Measurements from ENCODE around the gene GULP1. TPM values are rescaled to one million over a fixed set of nuclear protein-coding genes. Genes with fewer than 3 reads are reported as not detected.

The GULP1 gene
- total and polyA plus RNA-seq, 10 of the 15 experiments (the other 5 are each of a cell fraction or from before 2014, with no cell fraction given), result 0.02 to 1.3 (median 0.15) TPM; not detected in 5

- H3K27ac ChIP-seq (ENCODE audit: control insufficient read depth, insufficient read depth), result no peak overlapping the region
- ChIA-PET POLR2A (no interaction called here), CTCF (no interaction called here), SMC1A (ENCODE audit: uncharacterized antibody, unreplicated experiment) (interaction anchor here (0.6 kb wide), 1 partner anchor 21 kb away, joined by 3 read pairs; no protein-coding TSS in a partner anchor), RAD21 (ENCODE audit: unreplicated experiment) (no interaction called here)
- no peaks in the 10 kb centered on the region for H3K9me3 ChIP-seq (replicated peaks; ENCODE audit: control insufficient read depth, insufficient read depth, low read length)
- no peak for FAIRE-seq
- no peaks in the 10 kb centered on the region for H3K79me2 ChIP-seq (ENCODE audit: control insufficient read depth, insufficient read depth, low read length)
- no TSS peak for BruUV-seq (replicated peaks)
- in situ Hi-C loops (cut with MboI) (no loop called here), intact Hi-C loops (cut with micrococcal nuclease; ENCODE audit: unreplicated experiment) (no loop called here)
- no peak overlapping the region for H2AFZ ChIP-seq (ENCODE audit: control insufficient read depth, low read depth, low read length)
- H3K4me3 ChIP-seq, result no peak overlapping the region
- no peaks in the 10 kb centered on the region for H4K20me1 ChIP-seq (ENCODE audit: control insufficient read depth, insufficient read depth)
- H3K4me2 ChIP-seq (ENCODE audit: control insufficient read depth, insufficient read depth), result no peak overlapping the region
- ATAC-seq, result no peak
- DNase-seq (ENCODE audit: low read depth, low spot score), result no peak
- H3K9ac ChIP-seq (ENCODE audit: control insufficient read depth, insufficient read depth, low read length), result no peak overlapping the region
- WGBS (ENCODE audit: insufficient coverage, insufficient replicate concordance, low lambda C conversion rate, missing lambda C conversion rate), result 5% methylated on average over 1 of the region's 1 CpG
- H3K4me1 ChIP-seq (ENCODE audit: control insufficient read depth, insufficient read depth, low read length), result no peaks in the 10 kb centered on the region
- no peaks in the 10 kb centered on the region for H3K27me3 ChIP-seq (replicated peaks in 1 of 2; ENCODE audit: control insufficient read depth in 2 of 2, insufficient read depth in 2 of 2, low read length in 1 of 2)
- H3K36me3 ChIP-seq (ENCODE audit: control insufficient read depth in 2 of 2, insufficient read depth in 2 of 2, low read length in 1 of 2), result no peaks in the 10 kb centered on the region
- TF ChIP-seq, protein P1, sequence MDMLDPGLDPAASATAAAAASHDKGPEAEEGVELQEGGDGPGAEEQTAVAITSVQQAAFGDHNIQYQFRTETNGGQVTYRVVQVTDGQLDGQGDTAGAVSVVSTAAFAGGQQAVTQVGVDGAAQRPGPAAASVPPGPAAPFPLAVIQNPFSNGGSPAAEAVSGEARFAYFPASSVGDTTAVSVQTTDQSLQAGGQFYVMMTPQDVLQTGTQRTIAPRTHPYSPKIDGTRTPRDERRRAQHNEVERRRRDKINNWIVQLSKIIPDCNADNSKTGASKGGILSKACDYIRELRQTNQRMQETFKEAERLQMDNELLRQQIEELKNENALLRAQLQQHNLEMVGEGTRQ (IDR thresholded peaks at IDR 0.05; ENCODE audit: borderline replicate concordance, low read depth, low read length), result no peak
- no peak for TF ChIP-seq RB1 (IDR thresholded peaks at IDR 0.05; ENCODE audit: borderline replicate concordance)
- TF ChIP-seq HDGF (IDR thresholded peaks at IDR 0.05), result no peak
- TF ChIP-seq NKRF (conservative IDR thresholded peaks at IDR 0.05), result no peak
- TF ChIP-seq, protein P2, sequence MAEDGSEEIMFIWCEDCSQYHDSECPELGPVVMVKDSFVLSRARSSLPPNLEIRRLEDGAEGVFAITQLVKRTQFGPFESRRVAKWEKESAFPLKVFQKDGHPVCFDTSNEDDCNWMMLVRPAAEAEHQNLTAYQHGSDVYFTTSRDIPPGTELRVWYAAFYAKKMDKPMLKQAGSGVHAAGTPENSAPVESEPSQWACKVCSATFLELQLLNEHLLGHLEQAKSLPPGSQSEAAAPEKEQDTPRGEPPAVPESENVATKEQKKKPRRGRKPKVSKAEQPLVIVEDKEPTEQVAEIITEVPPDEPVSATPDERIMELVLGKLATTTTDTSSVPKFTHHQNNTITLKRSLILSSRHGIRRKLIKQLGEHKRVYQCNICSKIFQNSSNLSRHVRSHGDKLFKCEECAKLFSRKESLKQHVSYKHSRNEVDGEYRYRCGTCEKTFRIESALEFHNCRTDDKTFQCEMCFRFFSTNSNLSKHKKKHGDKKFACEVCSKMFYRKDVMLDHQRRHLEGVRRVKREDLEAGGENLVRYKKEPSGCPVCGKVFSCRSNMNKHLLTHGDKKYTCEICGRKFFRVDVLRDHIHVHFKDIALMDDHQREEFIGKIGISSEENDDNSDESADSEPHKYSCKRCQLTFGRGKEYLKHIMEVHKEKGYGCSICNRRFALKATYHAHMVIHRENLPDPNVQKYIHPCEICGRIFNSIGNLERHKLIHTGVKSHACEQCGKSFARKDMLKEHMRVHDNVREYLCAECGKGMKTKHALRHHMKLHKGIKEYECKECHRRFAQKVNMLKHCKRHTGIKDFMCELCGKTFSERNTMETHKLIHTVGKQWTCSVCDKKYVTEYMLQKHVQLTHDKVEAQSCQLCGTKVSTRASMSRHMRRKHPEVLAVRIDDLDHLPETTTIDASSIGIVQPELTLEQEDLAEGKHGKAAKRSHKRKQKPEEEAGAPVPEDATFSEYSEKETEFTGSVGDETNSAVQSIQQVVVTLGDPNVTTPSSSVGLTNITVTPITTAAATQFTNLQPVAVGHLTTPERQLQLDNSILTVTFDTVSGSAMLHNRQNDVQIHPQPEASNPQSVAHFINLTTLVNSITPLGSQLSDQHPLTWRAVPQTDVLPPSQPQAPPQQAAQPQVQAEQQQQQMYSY (CRISPR knock-in tag; IDR thresholded peaks at IDR 0.05), result no peak
- TF ChIP-seq, protein P3, sequence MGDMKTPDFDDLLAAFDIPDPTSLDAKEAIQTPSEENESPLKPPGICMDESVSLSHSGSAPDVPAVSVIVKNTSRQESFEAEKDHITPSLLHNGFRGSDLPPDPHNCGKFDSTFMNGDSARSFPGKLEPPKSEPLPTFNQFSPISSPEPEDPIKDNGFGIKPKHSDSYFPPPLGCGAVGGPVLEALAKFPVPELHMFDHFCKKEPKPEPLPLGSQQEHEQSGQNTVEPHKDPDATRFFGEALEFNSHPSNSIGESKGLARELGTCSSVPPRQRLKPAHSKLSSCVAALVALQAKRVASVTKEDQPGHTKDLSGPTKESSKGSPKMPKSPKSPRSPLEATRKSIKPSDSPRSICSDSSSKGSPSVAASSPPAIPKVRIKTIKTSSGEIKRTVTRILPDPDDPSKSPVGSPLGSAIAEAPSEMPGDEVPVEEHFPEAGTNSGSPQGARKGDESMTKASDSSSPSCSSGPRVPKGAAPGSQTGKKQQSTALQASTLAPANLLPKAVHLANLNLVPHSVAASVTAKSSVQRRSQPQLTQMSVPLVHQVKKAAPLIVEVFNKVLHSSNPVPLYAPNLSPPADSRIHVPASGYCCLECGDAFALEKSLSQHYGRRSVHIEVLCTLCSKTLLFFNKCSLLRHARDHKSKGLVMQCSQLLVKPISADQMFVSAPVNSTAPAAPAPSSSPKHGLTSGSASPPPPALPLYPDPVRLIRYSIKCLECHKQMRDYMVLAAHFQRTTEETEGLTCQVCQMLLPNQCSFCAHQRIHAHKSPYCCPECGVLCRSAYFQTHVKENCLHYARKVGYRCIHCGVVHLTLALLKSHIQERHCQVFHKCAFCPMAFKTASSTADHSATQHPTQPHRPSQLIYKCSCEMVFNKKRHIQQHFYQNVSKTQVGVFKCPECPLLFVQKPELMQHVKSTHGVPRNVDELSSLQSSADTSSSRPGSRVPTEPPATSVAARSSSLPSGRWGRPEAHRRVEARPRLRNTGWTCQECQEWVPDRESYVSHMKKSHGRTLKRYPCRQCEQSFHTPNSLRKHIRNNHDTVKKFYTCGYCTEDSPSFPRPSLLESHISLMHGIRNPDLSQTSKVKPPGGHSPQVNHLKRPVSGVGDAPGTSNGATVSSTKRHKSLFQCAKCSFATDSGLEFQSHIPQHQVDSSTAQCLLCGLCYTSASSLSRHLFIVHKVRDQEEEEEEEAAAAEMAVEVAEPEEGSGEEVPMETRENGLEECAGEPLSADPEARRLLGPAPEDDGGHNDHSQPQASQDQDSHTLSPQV (IDR thresholded peaks at IDR 0.05), result no peak
- no peak for TF ChIP-seq SP1 (IDR thresholded peaks at IDR 0.05; ENCODE audit: low read depth, low read length)
- TF ChIP-seq HDAC6 (IDR thresholded peaks at IDR 0.05; ENCODE audit: unreplicated experiment), result no peak
- TF ChIP-seq ASH2L (IDR thresholded peaks at IDR 0.05; ENCODE audit: borderline replicate concordance, low read depth), result no peak
- no peak for TF ChIP-seq BRCA1 (IDR thresholded peaks at IDR 0.05; ENCODE audit: low read depth, low read length)
- TF ChIP-seq SMAD5 (IDR thresholded peaks at IDR 0.05; ENCODE audit: low read depth), result no peak
- TF ChIP-seq POLR2AphosphoS2 (IDR thresholded peaks at IDR 0.05; ENCODE audit: low read depth, low read length), result no peak
- TF ChIP-seq POLR2A (IDR thresholded peaks at IDR 0.05; ENCODE audit: low read depth, low read length), result no peak
- TF ChIP-seq NR2C2 (IDR thresholded peaks at IDR 0.05; ENCODE audit: borderline replicate concordance, control insufficient read depth, insufficient read length, low read depth), result no peak
- no peak for TF ChIP-seq BCL11A (IDR thresholded peaks at IDR 0.05; ENCODE audit: low read depth, low read length)
These were observed 157.9 kb downstream of the GULP1 start for GRCh38 chr2:188449561-188449960.
